Breast epithelium (tissue), 3 donors: ENCODE data around the gene HIC1.

Experiments used
- POLR2A ChIP-seq: fragments of 450-650 bp; IDR thresholded peaks from one replicate; pipeline ENCODE4 v1.6.1; 2016; ENCODE audit warnings: antibody characterized with exemption, mild to moderate bottlenecking, moderate library complexity
- POLR2AphosphoS5 ChIP-seq, 3 donors: sonication (generic); formaldehyde crosslinking; IDR thresholded peaks; one replicate each; pipeline ENCODE4 v1.6.1; 2017; ENCODE audit warnings: antibody characterized with exemption in 3 of 3
- TF ChIP-seq, protein P1 (sequence below), 3 donors: fragments of 450-650 bp; IDR thresholded peaks; one replicate each; pipeline ENCODE4 v1.5.1; 2016 to 2017; ENCODE audit warnings: antibody characterized with exemption in 3 of 3, mild to moderate bottlenecking in 3 of 3, moderate library complexity in 3 of 3

DNA sequence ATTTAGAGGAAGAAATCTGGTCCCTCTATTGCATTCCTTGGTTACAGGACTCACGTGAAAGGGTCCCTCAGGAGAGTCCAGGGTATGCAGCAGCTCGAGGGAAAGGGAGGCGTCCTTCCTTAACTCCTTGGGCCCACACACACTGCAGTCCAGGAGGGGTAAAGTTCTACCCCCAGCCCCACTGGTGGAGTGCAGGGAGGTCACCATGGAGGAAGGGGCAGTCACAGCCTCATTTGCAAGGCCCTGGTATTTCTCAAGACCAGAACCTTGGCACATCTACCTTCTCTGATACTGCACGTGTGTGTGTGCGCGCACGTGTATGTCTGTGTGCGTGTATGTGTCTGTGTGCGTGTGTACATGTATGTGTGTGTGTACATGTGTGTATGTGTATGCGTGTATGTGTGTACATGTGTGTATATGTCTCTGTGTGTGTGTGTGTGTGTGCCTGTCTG, 11.1 kb downstream of the HIC1 start:
- TF ChIP-seq, protein P1, sequence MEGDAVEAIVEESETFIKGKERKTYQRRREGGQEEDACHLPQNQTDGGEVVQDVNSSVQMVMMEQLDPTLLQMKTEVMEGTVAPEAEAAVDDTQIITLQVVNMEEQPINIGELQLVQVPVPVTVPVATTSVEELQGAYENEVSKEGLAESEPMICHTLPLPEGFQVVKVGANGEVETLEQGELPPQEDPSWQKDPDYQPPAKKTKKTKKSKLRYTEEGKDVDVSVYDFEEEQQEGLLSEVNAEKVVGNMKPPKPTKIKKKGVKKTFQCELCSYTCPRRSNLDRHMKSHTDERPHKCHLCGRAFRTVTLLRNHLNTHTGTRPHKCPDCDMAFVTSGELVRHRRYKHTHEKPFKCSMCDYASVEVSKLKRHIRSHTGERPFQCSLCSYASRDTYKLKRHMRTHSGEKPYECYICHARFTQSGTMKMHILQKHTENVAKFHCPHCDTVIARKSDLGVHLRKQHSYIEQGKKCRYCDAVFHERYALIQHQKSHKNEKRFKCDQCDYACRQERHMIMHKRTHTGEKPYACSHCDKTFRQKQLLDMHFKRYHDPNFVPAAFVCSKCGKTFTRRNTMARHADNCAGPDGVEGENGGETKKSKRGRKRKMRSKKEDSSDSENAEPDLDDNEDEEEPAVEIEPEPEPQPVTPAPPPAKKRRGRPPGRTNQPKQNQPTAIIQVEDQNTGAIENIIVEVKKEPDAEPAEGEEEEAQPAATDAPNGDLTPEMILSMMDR (IDR thresholded peaks at IDR 0.05), result no peak
- peak; percentile 26 to 61 (median 36) for TF ChIP-seq POLR2AphosphoS5 (IDR thresholded peaks at IDR 0.05)
- no peak for TF ChIP-seq POLR2A
